MCF 10A (cell line): ENCODE data around the gene SLC25A39. TPM values are rescaled to one million over a fixed set of nuclear protein-coding genes. Genes with fewer than 3 reads are reported as not detected.

Experiments used
- BruUV-seq: library from RNA; stranded (reverse); fragments of 400-500 nt; replicated peaks from 2 replicates; lab custom pipeline; 2021; lab: Mats Ljungman, UMichigan
- CTCF ChIA-PET: fragments of 300-600 bp; sonication (Branson Sonifier 250); formaldehyde crosslinking; extraction: SDS; loops from one replicate; lab custom pipeline; 2021; ENCODE audit warnings: antibody characterized with exemption, inconsistent platforms; lab: Yijun Ruan, JAX
- POLR2A ChIA-PET: fragments of 300-600, 350-650 bp; sonication (Branson Sonifier 250); formaldehyde crosslinking; extraction: SDS; loops from one replicate; lab custom pipeline; 2020; ENCODE audit warnings: antibody characterized with exemption, inconsistent platforms; lab: Yijun Ruan, JAX
- DNase-seq: peaks from one replicate; pipeline ENCODE4 v3.0.0-alpha.2; 2018; ENCODE audit not compliant: unreplicated experiment
- H3K27ac Mint-ChIP-seq: one replicate; pipeline ENCODE4 v1.8.0; 2022; ENCODE audit warnings: mild to moderate bottlenecking, low read depth, mixed read lengths; ENCODE audit not compliant: unreplicated experiment
- H3K27me3 Mint-ChIP-seq: one replicate; pipeline ENCODE4 v1.8.0; 2022; ENCODE audit warnings: mixed read lengths; ENCODE audit not compliant: insufficient read depth, unreplicated experiment
- H3K36me3 Mint-ChIP-seq: one replicate; pipeline ENCODE4 v1.8.0; 2022; ENCODE audit warnings: mild to moderate bottlenecking, moderate library complexity, mixed read lengths; ENCODE audit not compliant: insufficient read depth, unreplicated experiment
- H3K4me1 Mint-ChIP-seq: one replicate; pipeline ENCODE4 v1.8.0; 2022; ENCODE audit warnings: mixed read lengths; ENCODE audit not compliant: insufficient read depth, unreplicated experiment
- H3K4me3 Mint-ChIP-seq: one replicate; pipeline ENCODE4 v1.8.0; 2022; ENCODE audit warnings: mild to moderate bottlenecking, moderate library complexity, mixed read lengths; ENCODE audit not compliant: unreplicated experiment
- H3K9me3 Mint-ChIP-seq: one replicate; pipeline ENCODE4 v1.8.0; 2022; ENCODE audit warnings: mixed read lengths; ENCODE audit not compliant: unreplicated experiment
- intact Hi-C: fragments of 100-400 bp; cut with micrococcal nuclease; formaldehyde crosslinking; loops from 2 replicates; pipeline ENCODE4 v1.14.1; 2022
- total RNA-seq: library from RNA; stranded (reverse); gene quantifications from 2 replicates; pipeline ENCODE4 v1.2.3, GENCODE V29; 2022
- TF ChIP-seq, protein P1 (sequence below): fragments of 200-600 bp; IDR thresholded peaks from one replicate; pipeline ENCODE4 v1.8.0; 2022; ENCODE audit warnings: antibody characterized with exemption, mild to moderate bottlenecking; ENCODE audit not compliant: unreplicated experiment

Gene SLC25A39
- total RNA-seq, 1 experiment from 2014 or later, result 157 TPM

DNA sequence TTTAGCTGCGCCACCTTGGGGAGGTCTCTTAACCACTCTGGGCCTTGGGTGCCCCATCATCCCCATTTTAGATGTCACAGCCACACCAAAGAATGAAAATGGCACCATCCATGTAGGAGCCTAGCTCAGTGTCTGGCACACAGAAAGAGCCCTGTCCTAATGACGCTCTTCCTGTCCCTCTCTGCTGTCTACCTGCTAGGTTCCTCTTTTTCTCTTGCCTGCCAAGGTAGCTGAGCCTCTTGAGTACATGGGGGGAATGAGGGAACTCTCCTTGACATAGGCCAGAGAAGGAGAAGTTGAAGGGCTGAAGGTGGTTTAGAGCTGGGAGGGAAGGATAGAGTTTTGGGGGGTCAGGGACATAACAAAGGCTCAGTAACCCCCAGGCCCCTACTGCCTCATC lies 14.4 kb downstream of the SLC25A39 start:
- Mint-ChIP-seq H3K27me3 (peaks cover 15% of the 10 kb centered on the region), H3K27ac (no peak overlapping the region), H3K4me3 (no peak overlapping the region), H3K4me1 (peaks cover 10% of the 10 kb centered on the region), H3K9me3 (no peaks in the 10 kb centered on the region), H3K36me3 (no peaks in the 10 kb centered on the region)
- intact Hi-C loops, result no loop called here
- no TSS peak for BruUV-seq
- TF ChIP-seq, protein P1, sequence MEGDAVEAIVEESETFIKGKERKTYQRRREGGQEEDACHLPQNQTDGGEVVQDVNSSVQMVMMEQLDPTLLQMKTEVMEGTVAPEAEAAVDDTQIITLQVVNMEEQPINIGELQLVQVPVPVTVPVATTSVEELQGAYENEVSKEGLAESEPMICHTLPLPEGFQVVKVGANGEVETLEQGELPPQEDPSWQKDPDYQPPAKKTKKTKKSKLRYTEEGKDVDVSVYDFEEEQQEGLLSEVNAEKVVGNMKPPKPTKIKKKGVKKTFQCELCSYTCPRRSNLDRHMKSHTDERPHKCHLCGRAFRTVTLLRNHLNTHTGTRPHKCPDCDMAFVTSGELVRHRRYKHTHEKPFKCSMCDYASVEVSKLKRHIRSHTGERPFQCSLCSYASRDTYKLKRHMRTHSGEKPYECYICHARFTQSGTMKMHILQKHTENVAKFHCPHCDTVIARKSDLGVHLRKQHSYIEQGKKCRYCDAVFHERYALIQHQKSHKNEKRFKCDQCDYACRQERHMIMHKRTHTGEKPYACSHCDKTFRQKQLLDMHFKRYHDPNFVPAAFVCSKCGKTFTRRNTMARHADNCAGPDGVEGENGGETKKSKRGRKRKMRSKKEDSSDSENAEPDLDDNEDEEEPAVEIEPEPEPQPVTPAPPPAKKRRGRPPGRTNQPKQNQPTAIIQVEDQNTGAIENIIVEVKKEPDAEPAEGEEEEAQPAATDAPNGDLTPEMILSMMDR, result no peak
- ChIA-PET POLR2A (interaction anchor here (1.0 to 1.3 kb wide), 2 partner anchors 21 to 89 kb away, joined by 3 to 6 read pairs; no protein-coding TSS in a partner anchor), CTCF (interaction anchor here (0.5 to 1.1 kb wide), 6 partner anchors 18 to 437 kb away, joined by 3 to 4 read pairs (median 3); no protein-coding TSS in a partner anchor)
- DNase-seq, result no peak

DNA sequence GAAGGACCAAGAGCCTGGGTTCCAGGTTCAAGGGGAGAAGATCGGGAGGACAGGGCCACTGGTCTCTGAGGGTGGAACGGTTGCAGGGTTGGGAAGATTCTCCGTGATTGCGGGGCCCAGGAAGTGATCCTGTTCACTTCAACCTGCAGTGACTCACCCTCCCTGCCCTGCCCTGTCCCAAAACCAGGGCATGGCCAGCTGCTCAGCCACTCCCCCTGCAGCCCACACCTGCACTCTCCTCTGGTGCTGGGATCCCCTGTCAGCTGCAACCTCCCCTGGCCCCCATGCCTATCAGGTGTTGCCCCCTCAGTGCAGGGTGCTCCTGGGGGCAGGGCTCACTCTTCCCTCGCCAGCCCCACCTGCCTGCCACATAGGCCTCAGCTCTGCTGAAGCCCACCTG lies 15.2 kb downstream of the SLC25A39 start:
- intact Hi-C loops, result loop anchor here (5.0 kb wide), 1 partner anchor 72 kb away; no protein-coding TSS in a partner anchor
- POLR2A ChIA-PET, result interaction anchor here (1.3 to 1.9 kb wide), 2 partner anchors 21 to 89 kb away, joined by 6 to 11 read pairs; partner anchors contain the start of gene UBTF
- no peak overlapping the region for H3K27ac Mint-ChIP-seq
- CTCF ChIA-PET, result interaction anchor here (0.6 to 1.4 kb wide), 6 partner anchors 12 to 106 kb away, joined by 3 to 4 read pairs (median 3); no protein-coding TSS in a partner anchor
- peaks cover 10% of the 10 kb centered on the region for H3K4me1 Mint-ChIP-seq
- TF ChIP-seq, protein P1, result no peak
- BruUV-seq, result no TSS peak
- peaks cover 15% of the 10 kb centered on the region for H3K27me3 Mint-ChIP-seq
- H3K36me3 Mint-ChIP-seq, result no peaks in the 10 kb centered on the region
- peak; percentile 59 for DNase-seq
- no peak overlapping the region for H3K4me3 Mint-ChIP-seq
- no peaks in the 10 kb centered on the region for H3K9me3 Mint-ChIP-seq

DNA sequence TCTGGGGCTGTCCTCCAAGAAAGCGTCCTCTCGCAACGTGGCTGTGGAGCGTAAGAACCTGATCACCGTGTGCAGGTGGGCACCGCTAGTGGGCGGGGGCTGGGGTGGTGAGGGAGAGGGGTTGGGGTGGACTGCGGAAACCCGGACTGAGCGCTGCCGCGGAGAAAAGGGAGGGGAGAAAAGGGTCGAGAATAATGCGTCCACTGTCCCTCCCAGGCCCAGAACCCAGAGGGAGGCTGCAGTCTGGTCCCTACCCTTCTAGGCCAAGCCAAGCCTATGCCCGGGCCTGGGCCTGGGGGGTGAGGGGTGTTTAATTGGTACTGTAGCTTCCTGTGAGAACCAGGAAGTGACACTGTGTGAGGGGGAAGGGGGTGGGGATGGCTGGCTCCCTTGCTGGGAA lies 15.8 kb downstream of the SLC25A39 start:
- CTCF ChIA-PET, result interaction anchor here (0.6 to 1.4 kb wide), 5 partner anchors 50 to 107 kb away, joined by 3 to 4 read pairs (median 3); no protein-coding TSS in a partner anchor

DNA sequence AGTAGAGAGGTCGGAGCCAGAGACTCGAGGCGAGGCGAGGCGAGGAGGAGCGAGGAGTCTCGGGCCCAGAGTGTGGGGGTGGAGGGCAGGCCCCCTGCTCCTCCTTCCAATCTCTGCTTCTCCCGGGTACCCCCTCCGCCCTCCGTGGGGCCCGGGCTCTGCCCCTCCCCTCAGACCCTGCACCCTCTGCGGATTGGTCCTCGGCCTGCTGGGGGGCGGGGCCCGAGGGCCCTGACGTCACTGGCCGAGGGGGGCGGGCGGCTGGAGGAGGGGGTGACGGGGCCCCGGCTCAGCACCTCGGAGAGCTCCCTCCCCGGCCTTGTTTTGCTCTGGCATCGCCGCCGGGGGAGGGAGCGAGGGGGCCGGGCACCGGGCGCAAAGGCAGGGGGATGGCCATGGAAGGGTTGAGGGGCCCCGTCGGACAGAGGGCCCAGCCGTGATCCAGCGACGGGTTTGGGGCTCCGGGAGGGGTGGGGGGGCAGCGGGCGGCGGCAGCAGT lies 16.3 kb downstream of the SLC25A39 start, which contains the start of gene RUNDC3A:
TSS of gene RUNDC3A (plus strand) at position 282 of the 499 bp plus-strand sequence. CDS start 232 bp downstream, outside the sequence.
- POLR2A ChIA-PET, result interaction anchor here (0.8 to 1.9 kb wide), 2 partner anchors 36 to 88 kb away, joined by 3 to 11 read pairs; partner anchors contain the start of gene UBTF
- CTCF ChIA-PET, result interaction anchor here (0.6 to 1.4 kb wide), 5 partner anchors 50 to 106 kb away, joined by 3 to 4 read pairs (median 3); no protein-coding TSS in a partner anchor
- BruUV-seq, result no TSS peak
- Mint-ChIP-seq H3K9me3 (no peaks in the 10 kb centered on the region), H3K27me3 (peaks cover 15% of the 10 kb centered on the region), H3K36me3 (no peaks in the 10 kb centered on the region), H3K4me3 (peak within 1 kb of the TSS; percentile 68), H3K27ac (no peak within 1 kb of the TSS), H3K4me1 (peaks cover 10% of the 10 kb centered on the region)
- DNase-seq, result peak; percentile 71
- intact Hi-C loops, result loop anchor here (5.0 kb wide), 1 partner anchor 71 kb away; no protein-coding TSS in a partner anchor
- TF ChIP-seq, protein P1, result no peak

More for the DNA sequence above, 15.8 kb downstream of the SLC25A39 start:
- intact Hi-C loops, result loop anchor here (5.0 kb wide), 1 partner anchor 72 kb away; no protein-coding TSS in a partner anchor
- Mint-ChIP-seq H3K4me3 (no peak overlapping the region), H3K36me3 (no peaks in the 10 kb centered on the region), H3K4me1 (peaks cover 10% of the 10 kb centered on the region), H3K9me3 (no peaks in the 10 kb centered on the region), H3K27ac (no peak overlapping the region), H3K27me3 (peaks cover 15% of the 10 kb centered on the region)
- no TSS peak for BruUV-seq
- no peak for DNase-seq
- TF ChIP-seq, protein P1, result no peak
- POLR2A ChIA-PET, result interaction anchor here (0.8 to 1.9 kb wide), 3 partner anchors 22 to 88 kb away, joined by 3 to 11 read pairs (median 6); partner anchors contain the start of gene UBTF
